Measurements from ENCODE around the gene ARHGAP22. TPM values are rescaled to one million over a fixed set of nuclear protein-coding genes. Genes with fewer than 3 reads are reported as not detected.

Gene ARHGAP22
- total and polyA plus RNA-seq, 4 donors = 0.23 to 2.3 (median 0.54) TPM

DNA sequence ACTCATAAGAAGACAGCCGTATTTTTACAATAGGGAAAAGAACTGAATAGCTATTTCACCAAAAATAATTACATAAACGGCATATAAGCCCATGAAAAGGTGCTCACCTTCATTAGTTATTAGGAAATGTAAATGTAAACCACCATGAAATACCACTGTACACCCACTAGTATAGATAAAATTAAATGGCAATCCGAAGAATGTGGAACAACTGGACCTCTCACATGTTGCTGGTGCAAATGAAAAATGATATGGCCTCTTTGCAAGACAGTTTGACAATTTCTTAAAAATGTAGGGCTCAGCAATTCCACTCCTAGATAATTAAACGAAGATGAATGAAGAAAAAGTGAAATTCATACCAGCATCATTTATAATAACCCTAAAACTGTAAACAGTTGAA is 206.6 kb downstream of the ARHGAP22 start:
- TF ChIP-seq HNF4A (conservative IDR thresholded peaks at IDR 0.05) = no peak
- no peak for TF ChIP-seq TAF1 (conservative IDR thresholded peaks at IDR 0.05)
- Histone ChIP-seq H3K27ac (ENCODE audit: low read depth in 1 of 2, low read length in 2 of 2) (no peak overlapping the region), H3K27me3 (ENCODE audit: control insufficient read depth in 4 of 4, insufficient read depth in 4 of 4, low read length in 3 of 4) (no peaks in the 10 kb centered on the region), H3K4me3 (ENCODE audit: low read depth in 1 of 3, low read length in 3 of 3) (no peak overlapping the region), H3K4me1 (ENCODE audit: control insufficient read depth in 4 of 4, insufficient read depth in 4 of 4, low read length in 3 of 4) (no peaks in the 10 kb centered on the region), H3K9me3 (ENCODE audit: control insufficient read depth in 4 of 4, low read length in 3 of 4) (no peaks in the 10 kb centered on the region), H3K9ac (ENCODE audit: low read depth in 1 of 2, low read length in 2 of 2) (no peak overlapping the region), H3K36me3 (ENCODE audit: control insufficient read depth in 4 of 4, insufficient read depth in 3 of 4, low read depth in 1 of 4, low read length in 3 of 4) (no peaks in the 10 kb centered on the region)
- no peak for DNase-seq (ENCODE audit: low spot score)
- 96% methylated on average over 4 of the region's 4 CpGs for WGBS

Small RNAs within 50 kb of the gene (small RNA-seq; reads per million reads assigned to genes)
- not detected for gene AC016397.1

Other genes with a start within 250 kb of the ARHGAP22 start
- gene WDFY4, start 79.8 kb upstream of the ARHGAP22 start, total RNA-seq = 1 to 10 TPM; 3.3 to 7.1 TPM
- under 1 TPM; 0.57 to 0.83 TPM for gene WDFY4, start 79.8 kb upstream of the ARHGAP22 start, polyA plus RNA-seq